ENCODE measurements around the gene DYSF.

DYSF gene

GRCh38 chr2:71456617-71457016 lies 3.3 kb downstream of the DYSF start:
- DNase-seq (ENCODE audit: low read depth in 2 of 2): no peak

GRCh38 chr2:71457123-71457915 lies 4.0 kb downstream of the DYSF start:
- no peak for DNase-seq (ENCODE audit: low read depth in 2 of 2)

- DNase-seq (ENCODE audit: low read depth in 2 of 2): no peak
These were observed 4.6 kb downstream of the DYSF start for GRCh38 chr2:71457923-71458322.

- no peak for DNase-seq (ENCODE audit: low read depth in 2 of 2)
These were observed 5.2 kb downstream of the DYSF start for GRCh38 chr2:71458413-71459083.

- no peak for DNase-seq (ENCODE audit: low read depth in 2 of 2)
These were observed 5.7 kb downstream of the DYSF start for GRCh38 chr2:71459084-71459431.

GRCh38 chr2:71460056-71460455 lies 6.7 kb downstream of the DYSF start:
- no peak for DNase-seq (ENCODE audit: low read depth in 2 of 2)

GRCh38 chr2:71460595-71461303 lies 7.4 kb downstream of the DYSF start:
- DNase-seq (ENCODE audit: low read depth in 2 of 2): no peak

- no peak for DNase-seq (ENCODE audit: low read depth in 2 of 2)
These were observed 7.9 kb downstream of the DYSF start for GRCh38 chr2:71461304-71461671.

GRCh38 chr2:71462056-71462605 lies 8.8 kb downstream of the DYSF start:
- no peak for DNase-seq (ENCODE audit: low read depth in 2 of 2)

- no peak for DNase-seq (ENCODE audit: low read depth in 2 of 2)
These were observed 9.4 kb downstream of the DYSF start for GRCh38 chr2:71462641-71463341.

- no peak for DNase-seq (ENCODE audit: low read depth in 2 of 2)
These were observed 9.9 kb downstream of the DYSF start for GRCh38 chr2:71463342-71463654.

GRCh38 chr2:71464389-71464788 lies 11.0 kb downstream of the DYSF start:
- DNase-seq (ENCODE audit: low read depth in 2 of 2): no peak

- DNase-seq (ENCODE audit: low read depth in 2 of 2): no peak
These were observed 12.0 kb downstream of the DYSF start for GRCh38 chr2:71465356-71465755.

GRCh38 chr2:71465961-71466300 lies 12.6 kb downstream of the DYSF start:
- DNase-seq (ENCODE audit: low read depth in 2 of 2): no peak

GRCh38 chr2:71466301-71467179 lies 13.2 kb downstream of the DYSF start:
- peak in 1 of 2 donors; percentile 16 for DNase-seq (ENCODE audit: low read depth in 2 of 2)

- DNase-seq (ENCODE audit: low read depth in 2 of 2): no peak
These were observed 13.9 kb downstream of the DYSF start for GRCh38 chr2:71467180-71467815.

- DNase-seq (ENCODE audit: low read depth in 2 of 2): no peak
These were observed 15.1 kb downstream of the DYSF start for GRCh38 chr2:71468279-71469015.

GRCh38 chr2:71469403-71470398 lies 16.3 kb downstream of the DYSF start:
- DNase-seq (ENCODE audit: low read depth in 2 of 2): no peak

- no peak for DNase-seq (ENCODE audit: low read depth in 2 of 2)
These were observed 17.9 kb downstream of the DYSF start for GRCh38 chr2:71471276-71471675.
